Gastrocnemius medialis (tissue), 4 donors: Measurements from ENCODE around the gene INTS15. TPM values are rescaled to one million over a fixed set of nuclear protein-coding genes. Genes with fewer than 3 reads are reported as not detected.

Experiments
- ATAC-seq, 2 donors: fragments of 150-250 bp; one replicate each; pipeline ENCODE4 v1.9.1; 2016
- DNase-seq, 2 donors: peaks; one replicate each; pipeline ENCODE4 v3.0.0-alpha.2; 2019
- H3K27ac ChIP-seq, 4 donors: fragments of 200-600 bp; sonication (generic); 1 replicate in 1 of 4; 2 replicates in 3 of 4; pipeline ENCODE4 v1.5.1; 2016 to 2018; ENCODE audit warnings: mild to moderate bottlenecking in 2 of 4, moderate library complexity in 1 of 4
- H3K27me3 ChIP-seq, 3 donors: fragments of 200-600 bp; sonication (generic) in 2 of 3; 1 replicate in 1 of 3; 2 replicates in 2 of 3; pipeline versions ENCODE4 v1.5.1 to v1.6.0; 2016 to 2019; ENCODE audit warnings: mild to moderate bottlenecking in 1 of 3, moderate library complexity in 1 of 3
- H3K36me3 ChIP-seq, 2 donors: fragments of 200-600 bp; sonication (generic) in 1 of 2; one replicate each; pipeline ENCODE4 v1.5.1; 2017 to 2018
- H3K4me1 ChIP-seq, 2 donors: fragments of 200-600 bp; sonication (generic) in 1 of 2; one replicate each; pipeline ENCODE4 v1.5.1; 2016 to 2017; ENCODE audit warnings: mild to moderate bottlenecking in 2 of 2
- H3K4me3 ChIP-seq, 4 donors: fragments of 200-600 bp; sonication (generic) in 3 of 4; 1 replicate in 1 of 4; 2 replicates in 3 of 4; pipeline ENCODE4 v1.5.1; 2016 to 2019; ENCODE audit warnings: mild to moderate bottlenecking in 2 of 4
- H3K9me3 ChIP-seq, 3 donors: fragments of 200-600 bp; sonication (generic) in 2 of 3; 1 replicate in 1 of 3; 2 replicates in 2 of 3; pipeline ENCODE4 v1.5.1; 2016 to 2019
- CTCF ChIP-seq, 5 experiments: fragments of 450-650 bp in 3 of 5; fragments of 200-600 bp in 2 of 5; sonication (generic) in 2 of 5; IDR thresholded peaks in 4 of 5; conservative IDR thresholded peaks in 1 of 5; 1 replicate in 4 of 5; 2 replicates in 1 of 5; pipeline ENCODE4 v1.5.1; 2016 to 2019; ENCODE audit warnings: antibody characterized with exemption in 5 of 5, mild to moderate bottlenecking in 3 of 5, moderate library complexity in 3 of 5
- POLR2A ChIP-seq, 2 donors: fragments of 450-650 bp; IDR thresholded peaks; one replicate each; pipeline ENCODE4 v1.6.1; 2017; ENCODE audit warnings: antibody characterized with exemption in 2 of 2, mild to moderate bottlenecking in 2 of 2, moderate library complexity in 2 of 2
- in situ Hi-C, 4 donors: fragments of 200-750 bp; cut with MboI; loops; one replicate each; pipeline versions ENCODE4 v1.15.0 to v1.8.0; 2017; ENCODE audit warnings: low sequenced_read_pairs in 4 of 4
- intact Hi-C: fragments of 100-400 bp; cut with DNase I; formaldehyde crosslinking; loops from one replicate; pipeline ENCODE4 v1.15.1; 2023; ENCODE audit warnings: low total_unique reads
- total RNA-seq, 4 donors: library from RNA; depleted of rRNA; stranded (reverse); fragments of >200 nt; gene quantifications; one replicate each; pipeline versions ENCODE4 v1.1.0 to v1.2.3, GENCODE V29; 2016

Gene INTS15
- total RNA-seq, 4 donors from 2014 or later = 20.1 to 30.4 (median 26.1) TPM

- no peak for DNase-seq
- H3K27me3 ChIP-seq = no peaks in the 10 kb centered on the region
- ATAC-seq = no peak
- intact Hi-C loops (no loop called here), in situ Hi-C loops (no loop called here)
- TF ChIP-seq CTCF (IDR thresholded peaks at IDR 0.05 in 4 of 5, conservative IDR thresholded peaks at IDR 0.05 in 1 of 5) (no peak), POLR2A (IDR thresholded peaks at IDR 0.05) (no peak)
- H3K4me3 ChIP-seq = no peak overlapping the region
- H3K4me1 ChIP-seq = no peaks in the 10 kb centered on the region
- no peak overlapping the region for H3K27ac ChIP-seq
- peaks cover 0 to 7% of the 10 kb centered on the region in 2 donors for H3K36me3 ChIP-seq
- no peaks in the 10 kb centered on the region for H3K9me3 ChIP-seq
Observed at GRCh38 chr7:6623589-6624245, 33.9 kb downstream of the INTS15 start.

- DNase-seq (no peak), ATAC-seq (no peak)
- intact Hi-C loops (no loop called here), in situ Hi-C loops (no loop called here)
- no peak overlapping the region for H3K4me3 ChIP-seq
- no peaks in the 10 kb centered on the region for H3K27me3 ChIP-seq
- peaks cover 0 to 7% of the 10 kb centered on the region in 2 donors for H3K36me3 ChIP-seq
- TF ChIP-seq POLR2A (IDR thresholded peaks at IDR 0.05) = no peak
- no peak overlapping the region for H3K27ac ChIP-seq
- H3K9me3 ChIP-seq = no peaks in the 10 kb centered on the region
- H3K4me1 ChIP-seq = no peaks in the 10 kb centered on the region
Observed at GRCh38 chr7:6624246-6624611, 34.4 kb downstream of the INTS15 start.

- Histone ChIP-seq H3K9me3 (no peaks in the 10 kb centered on the region), H3K4me1 (no peaks in the 10 kb centered on the region), H3K4me3 (no peak overlapping the region), H3K36me3 (no peaks in the 10 kb centered on the region), H3K27me3 (no peaks in the 10 kb centered on the region), H3K27ac (no peak overlapping the region)
- no peak for ATAC-seq
- in situ Hi-C loops (no loop called here), intact Hi-C loops (no loop called here)
- no peak for DNase-seq
- no peak for TF ChIP-seq POLR2A (IDR thresholded peaks at IDR 0.05)
- no peak for TF ChIP-seq CTCF (IDR thresholded peaks at IDR 0.05 in 4 of 5, conservative IDR thresholded peaks at IDR 0.05 in 1 of 5)
Observed at GRCh38 chr7:6628045-6628444, 38.2 kb downstream of the INTS15 start.

- Histone ChIP-seq H3K4me1 (no peaks in the 10 kb centered on the region), H3K9me3 (no peaks in the 10 kb centered on the region), H3K27me3 (no peaks in the 10 kb centered on the region), H3K36me3 (no peaks in the 10 kb centered on the region), H3K27ac (no peak overlapping the region), H3K4me3 (no peak overlapping the region)
- ATAC-seq (no peak), DNase-seq (no peak)
- in situ Hi-C loops (no loop called here), intact Hi-C loops (no loop called here)
- TF ChIP-seq CTCF (IDR thresholded peaks at IDR 0.05 in 4 of 5, conservative IDR thresholded peaks at IDR 0.05 in 1 of 5) (no peak), POLR2A (IDR thresholded peaks at IDR 0.05) (no peak)
Observed at GRCh38 chr7:6630007-6630849, 40.4 kb downstream of the INTS15 start.

GRCh38 chr7:6631605-6632004 is 41.8 kb downstream of the INTS15 start:
- TF ChIP-seq POLR2A (IDR thresholded peaks at IDR 0.05) (no peak), CTCF (IDR thresholded peaks at IDR 0.05 in 4 of 5, conservative IDR thresholded peaks at IDR 0.05 in 1 of 5) (no peak)

More at GRCh38 chr7:6631605-6632004, 41.8 kb downstream of the INTS15 start:
- DNase-seq (no peak), ATAC-seq (no peak)
- Histone ChIP-seq H3K4me1 (peaks cover 3 to 5% of the 10 kb centered on the region in 2 donors), H3K4me3 (no peak overlapping the region), H3K27me3 (no peaks in the 10 kb centered on the region), H3K36me3 (no peaks in the 10 kb centered on the region), H3K9me3 (no peaks in the 10 kb centered on the region), H3K27ac (no peak overlapping the region)
- intact Hi-C loops (no loop called here), in situ Hi-C loops (no loop called here)
